NCI-H524 (cell line): ENCODE data around the gene OSBPL2.

ENCODE experiments used
- DNase-seq, 2 experiments: peaks; one replicate each; lab custom pipeline; 2025; lab: John Stamatoyannopoulos, UW

Gene OSBPL2

GRCh38 chr20:62301773-62302340, 63.5 kb downstream of the OSBPL2 start:
- peak; percentile 90 to 91 for DNase-seq

GRCh38 chr20:62302341-62303061, 64.2 kb downstream of the OSBPL2 start, which contains the start of gene ADRM1:
TSS of gene ADRM1 (plus strand) at chr20:62302997. CDS start at chr20:62303569, 572 bp downstream.
- peak; percentile 92 to 95 for DNase-seq

- DNase-seq: no peak
Measured at GRCh38 chr20:62303062-62303339, 64.7 kb downstream of the OSBPL2 start.

GRCh38 chr20:62303340-62304226, 65.3 kb downstream of the OSBPL2 start:
- no peak for DNase-seq

- no peak for DNase-seq
Measured at GRCh38 chr20:62304331-62305148, 66.2 kb downstream of the OSBPL2 start.

GRCh38 chr20:62305149-62305764, 66.9 kb downstream of the OSBPL2 start:
- DNase-seq: no peak

- DNase-seq: no peak
Measured at GRCh38 chr20:62305765-62306413, 67.6 kb downstream of the OSBPL2 start.

GRCh38 chr20:62306414-62307187, 68.3 kb downstream of the OSBPL2 start:
- DNase-seq: no peak

- DNase-seq: no peak
Measured at GRCh38 chr20:62307226-62308101, 69.1 kb downstream of the OSBPL2 start.

GRCh38 chr20:62308102-62308822, 69.9 kb downstream of the OSBPL2 start:
- DNase-seq: no peak

- no peak for DNase-seq
Measured at GRCh38 chr20:62309198-62309944, 71.0 kb downstream of the OSBPL2 start.

GRCh38 chr20:62309947-62310756, 71.8 kb downstream of the OSBPL2 start:
- no peak for DNase-seq

- no peak for DNase-seq
Measured at GRCh38 chr20:62310757-62311121, 72.4 kb downstream of the OSBPL2 start.

- no peak for DNase-seq
Measured at GRCh38 chr20:62311150-62311549, 72.8 kb downstream of the OSBPL2 start.

- no peak for DNase-seq
Measured at GRCh38 chr20:62311832-62312661, 73.7 kb downstream of the OSBPL2 start.

GRCh38 chr20:62312662-62312977, 74.3 kb downstream of the OSBPL2 start:
- DNase-seq: no peak
